Stomach (tissue), 9 donors: Measurements from ENCODE around the gene TNPO2. TPM values are rescaled to one million over a fixed set of nuclear protein-coding genes. Genes with fewer than 3 reads are reported as not detected.

ENCODE experiments used
- DNase-seq, 2 donors: peaks; one replicate each; pipeline versions ENCODE4 v3.0.0 to v3.0.0-alpha.2; 2013 to 2019
- H3K27ac ChIP-seq, 5 donors: fragments of 200-600 bp in 4 of 5; sonication (generic) in 4 of 5; one replicate each; pipeline ENCODE4 v1.5.1; 2013 to 2019; ENCODE audit warnings: mild to moderate bottlenecking in 1 of 5, moderate library complexity in 1 of 5
- H3K27me3 ChIP-seq, 3 donors: fragments of 200-600 bp; sonication (generic); one replicate each; pipeline ENCODE4 v1.5.1; 2017 to 2019; ENCODE audit warnings: mixed run types in 1 of 3
- H3K36me3 ChIP-seq, 4 donors: fragments of 200-600 bp; sonication (generic); 1 replicate in 3 of 4; 2 replicates in 1 of 4; pipeline ENCODE4 v1.5.1; 2016 to 2019
- H3K4me1 ChIP-seq, 4 donors: fragments of 200-600 bp; sonication (generic); one replicate each; pipeline ENCODE4 v1.5.1; 2016 to 2019
- H3K4me3 ChIP-seq, 4 donors: fragments of 200-600 bp; sonication (generic) in 3 of 4; one replicate each; pipeline ENCODE4 v1.5.1; 2016 to 2019; ENCODE audit warnings: mild to moderate bottlenecking in 1 of 4
- H3K9me3 ChIP-seq, 4 donors: fragments of 200-600 bp; sonication (generic); one replicate each; pipeline ENCODE4 v1.5.1; 2016 to 2019
- EP300 ChIP-seq: sonication (generic); formaldehyde crosslinking; IDR thresholded peaks from one replicate; pipeline ENCODE4 v1.6.1; 2017; ENCODE audit warnings: antibody characterized with exemption
- POLR2A ChIP-seq, 4 donors: fragments of 450-650 bp; IDR thresholded peaks; one replicate each; pipeline ENCODE4 v1.6.1; 2016; ENCODE audit warnings: antibody characterized with exemption in 4 of 4, control low read depth in 2 of 4, mild to moderate bottlenecking in 1 of 4, moderate library complexity in 1 of 4
- POLR2AphosphoS5 ChIP-seq, 3 donors: sonication (generic); formaldehyde crosslinking; IDR thresholded peaks; one replicate each; pipeline ENCODE4 v1.6.1; 2016; ENCODE audit warnings: antibody characterized with exemption in 3 of 3
- WGBS, 5 donors: extraction: QIAGEN DNeasy Blood & Tissue Kit in 3 of 5; methylation state at CpG; one replicate each; pipeline versions ENCODE4 v1.1.5 to v1.1.7; 2013 to 2018; 5-methylcytosine and 5-hydroxymethylcytosine counted together
- intact Hi-C: fragments of 100-400 bp; cut with DNase I; formaldehyde crosslinking; loops from one replicate; pipeline ENCODE4 v1.15.1; 2023; ENCODE audit warnings: low total_unique reads
- polyA plus RNA-seq, 3 donors: library from polyadenylated mRNA; stranded (reverse); fragments of 200-250 nt; gene quantifications; one replicate each; pipeline ENCODE4 v1.2.3, GENCODE V29; 2013
- total RNA-seq, 5 donors: library from RNA; depleted of rRNA; stranded (reverse); fragments of >200 nt; gene quantifications; one replicate each; pipeline versions ENCODE4 v1.1.0 to v1.2.3, GENCODE V29; 2014 to 2016
- TF ChIP-seq, protein P1 (sequence below), 7 experiments: fragments of 450-650 bp in 4 of 7; fragments of 200-600 bp in 3 of 7; sonication (generic) in 3 of 7; IDR thresholded peaks; one replicate each; pipeline ENCODE4 v1.5.1; 2016 to 2019; ENCODE audit warnings: antibody characterized with exemption in 7 of 7, control low read depth in 2 of 7, mild to moderate bottlenecking in 1 of 7
- donor health status: healthy with polysubstance abuse.
- donor health status: Bipolar disorder and iron deficiency.
- donor health status: healthy.

The TNPO2 gene
- total and polyA plus RNA-seq, 8 donors, result 13.7 to 143 (median 21.4) TPM

DNA sequence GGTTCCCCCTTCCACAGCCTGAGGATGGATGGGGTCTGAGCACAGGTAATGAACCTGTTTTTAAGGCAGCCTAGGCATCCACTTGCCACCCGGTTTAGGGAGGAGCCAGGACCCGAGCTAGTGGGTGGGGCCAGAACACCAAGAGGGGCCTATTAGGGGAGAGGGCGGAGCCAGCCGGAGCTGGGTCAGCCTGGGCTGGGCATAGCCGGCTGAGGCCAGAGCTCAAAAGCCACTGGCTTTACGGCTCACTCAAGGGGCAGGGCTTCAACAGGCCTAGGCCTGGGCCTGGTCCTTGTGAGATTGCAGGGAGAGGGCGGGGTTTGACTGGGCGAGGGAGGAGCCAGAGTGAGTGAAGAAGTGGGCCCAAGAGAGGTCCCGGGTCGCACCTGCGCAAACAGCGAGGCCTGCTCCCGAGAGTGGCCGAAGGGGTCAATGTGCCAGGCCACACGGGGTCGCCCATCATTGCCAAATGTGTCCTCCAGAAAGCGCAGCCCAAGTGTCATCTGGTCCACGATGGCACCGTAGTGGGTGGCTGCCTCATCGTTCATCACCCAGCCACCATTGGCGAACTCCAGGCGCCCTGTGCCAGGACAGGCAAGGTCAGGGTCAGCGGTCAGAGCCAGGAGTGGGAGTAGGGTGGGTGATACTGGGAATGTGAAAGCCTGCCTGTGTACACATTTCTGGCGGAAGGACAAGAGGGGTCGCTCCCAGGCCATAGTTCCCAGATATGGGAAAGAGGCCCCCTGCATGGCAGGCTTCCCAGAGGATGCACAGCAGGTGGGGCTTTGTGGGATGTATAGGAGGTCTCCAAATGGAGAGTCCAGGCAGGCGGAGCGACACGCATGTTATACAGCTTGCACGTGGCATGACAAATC, 59.1 kb downstream of the TNPO2 start:
- Histone ChIP-seq H3K4me3 (peak overlapping the region in 1 of 4 donors; percentile 74), H3K4me1 (peaks cover 23 to 46% (median 42%) of the 10 kb centered on the region in 4 donors)
- no peak for DNase-seq

DNA sequence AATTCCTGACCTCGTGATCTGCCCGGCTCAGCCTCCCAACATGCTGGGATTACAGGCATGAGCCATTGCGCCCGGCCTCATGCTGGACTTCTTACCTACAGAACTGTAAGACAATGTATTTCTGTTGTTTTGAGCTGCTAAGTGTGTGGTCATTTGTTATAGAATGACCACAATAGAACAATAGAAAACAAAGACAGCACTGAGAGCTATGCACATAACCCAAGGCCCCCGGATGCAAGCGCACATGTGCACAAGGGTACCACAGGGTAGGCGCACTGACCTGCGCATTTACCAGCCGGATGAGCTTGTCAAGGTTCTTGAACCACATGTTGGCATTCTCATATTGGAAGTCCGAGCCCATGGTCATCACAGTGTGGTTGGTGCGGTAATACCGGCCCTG, 62.8 kb downstream of the TNPO2 start:
- H3K27me3 ChIP-seq, result no peaks in the 10 kb centered on the region
- H3K4me3 ChIP-seq, result no peak overlapping the region
- TF ChIP-seq POLR2A (IDR thresholded peaks at IDR 0.05), result no peak
- no peak for TF ChIP-seq EP300
- TF ChIP-seq POLR2AphosphoS5 (IDR thresholded peaks at IDR 0.05), result no peak
- TF ChIP-seq, protein P1, sequence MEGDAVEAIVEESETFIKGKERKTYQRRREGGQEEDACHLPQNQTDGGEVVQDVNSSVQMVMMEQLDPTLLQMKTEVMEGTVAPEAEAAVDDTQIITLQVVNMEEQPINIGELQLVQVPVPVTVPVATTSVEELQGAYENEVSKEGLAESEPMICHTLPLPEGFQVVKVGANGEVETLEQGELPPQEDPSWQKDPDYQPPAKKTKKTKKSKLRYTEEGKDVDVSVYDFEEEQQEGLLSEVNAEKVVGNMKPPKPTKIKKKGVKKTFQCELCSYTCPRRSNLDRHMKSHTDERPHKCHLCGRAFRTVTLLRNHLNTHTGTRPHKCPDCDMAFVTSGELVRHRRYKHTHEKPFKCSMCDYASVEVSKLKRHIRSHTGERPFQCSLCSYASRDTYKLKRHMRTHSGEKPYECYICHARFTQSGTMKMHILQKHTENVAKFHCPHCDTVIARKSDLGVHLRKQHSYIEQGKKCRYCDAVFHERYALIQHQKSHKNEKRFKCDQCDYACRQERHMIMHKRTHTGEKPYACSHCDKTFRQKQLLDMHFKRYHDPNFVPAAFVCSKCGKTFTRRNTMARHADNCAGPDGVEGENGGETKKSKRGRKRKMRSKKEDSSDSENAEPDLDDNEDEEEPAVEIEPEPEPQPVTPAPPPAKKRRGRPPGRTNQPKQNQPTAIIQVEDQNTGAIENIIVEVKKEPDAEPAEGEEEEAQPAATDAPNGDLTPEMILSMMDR (IDR thresholded peaks at IDR 0.05), result no peak
- H3K4me1 ChIP-seq, result peaks cover 4 to 18% (median 16%) of the 10 kb centered on the region in 4 donors
- WGBS, 5 donors, result 93 to 98% (median 97%) methylated on average over 12 of the region's 12 CpGs
- peaks cover 47 to 93% (median 91%) of the 10 kb centered on the region in 4 donors for H3K36me3 ChIP-seq
- intact Hi-C loops, result no loop called here
- H3K27ac ChIP-seq, result no peak overlapping the region
- H3K9me3 ChIP-seq, result no peaks in the 10 kb centered on the region
- no peak for DNase-seq

More for the DNA sequence above, 59.1 kb downstream of the TNPO2 start:
- Histone ChIP-seq H3K27me3 (no peaks in the 10 kb centered on the region), H3K27ac (peak overlapping the region in 1 of 5 donors; percentile 83), H3K36me3 (peaks cover 34 to 64% (median 58%) of the 10 kb centered on the region in 4 donors), H3K9me3 (no peaks in the 10 kb centered on the region)
- 83 to 89% (median 84%) methylated on average over 25 to 29 of the region's 29 CpGs for WGBS, 5 donors
- TF ChIP-seq EP300 (no peak), POLR2A (IDR thresholded peaks at IDR 0.05) (no peak), POLR2AphosphoS5 (IDR thresholded peaks at IDR 0.05) (no peak)
- TF ChIP-seq, protein P1 (IDR thresholded peaks at IDR 0.05), result no peak
- intact Hi-C loops, result no loop called here

DNA sequence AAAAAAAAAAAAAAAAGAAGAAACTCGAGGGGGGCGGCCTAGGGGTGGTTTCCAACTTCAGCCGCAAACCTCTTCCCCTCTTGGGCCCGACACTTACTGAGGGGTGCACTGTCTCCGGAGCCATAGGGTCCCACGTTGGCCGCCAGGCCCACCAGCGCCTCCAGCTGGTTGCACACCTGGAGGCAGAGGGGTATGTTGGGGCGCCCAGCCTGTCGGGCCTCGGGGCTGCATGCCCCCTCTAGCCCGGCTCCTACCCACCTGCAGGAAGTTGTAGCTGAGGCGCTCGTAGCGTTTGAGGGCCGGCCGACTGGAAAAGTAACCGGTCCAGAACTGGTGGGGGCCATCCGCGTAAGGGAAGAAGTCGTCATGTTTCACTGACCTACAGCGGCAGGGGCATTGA, 65.8 kb downstream of the TNPO2 start:
- intact Hi-C loops, result no loop called here
- TF ChIP-seq EP300, result no peak
- TF ChIP-seq POLR2AphosphoS5 (IDR thresholded peaks at IDR 0.05), result no peak
- TF ChIP-seq, protein P1 (IDR thresholded peaks at IDR 0.05), result no peak
- no peak for TF ChIP-seq POLR2A (IDR thresholded peaks at IDR 0.05)
- H3K36me3 ChIP-seq, result peaks cover 46 to 96% (median 93%) of the 10 kb centered on the region in 4 donors

DNA sequence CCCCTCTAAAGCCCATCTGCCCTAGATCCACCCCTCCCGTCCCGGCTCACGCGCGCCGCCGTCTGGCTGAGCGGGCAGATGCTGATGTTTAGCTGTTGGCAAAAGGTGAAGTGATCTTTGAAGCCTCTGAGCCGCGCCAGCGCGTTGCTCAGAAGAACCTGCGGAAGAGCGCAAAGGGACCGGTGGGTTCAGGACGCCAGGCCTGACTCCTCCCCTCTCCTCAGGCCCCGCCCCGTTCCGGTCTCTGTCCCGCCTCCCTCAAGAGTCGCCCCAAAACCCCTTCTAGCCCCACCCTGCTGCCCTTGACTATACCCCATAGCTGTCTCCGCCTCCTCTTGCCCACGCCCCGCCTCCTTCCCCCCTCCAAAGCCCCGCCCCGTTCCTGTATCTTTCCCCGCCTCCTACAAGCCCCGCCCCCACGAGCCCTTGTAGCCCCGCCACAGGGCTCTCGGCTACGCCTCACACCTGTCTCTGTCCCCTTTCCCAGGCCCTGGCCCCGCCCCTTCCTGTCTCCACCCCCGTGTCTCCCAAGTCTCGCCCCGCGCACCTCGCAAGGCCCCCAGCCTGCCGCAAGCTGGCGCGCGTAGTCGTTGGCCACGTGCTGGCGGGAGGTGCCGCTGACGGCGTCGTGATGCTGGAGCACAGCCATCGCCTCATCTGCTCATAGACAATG, 66.7 kb downstream of the TNPO2 start:
- intact Hi-C loops, result no loop called here
- WGBS, 5 donors, result 70 to 76% (median 74%) methylated on average over 42 to 50 of the region's 50 CpGs
- no peak for DNase-seq

More for the DNA sequence above, 65.8 kb downstream of the TNPO2 start:
- DNase-seq, result no peak
- H3K27me3 ChIP-seq, result no peaks in the 10 kb centered on the region
- no peaks in the 10 kb centered on the region for H3K9me3 ChIP-seq
- 95 to 98% (median 96%) methylated on average over 19 to 22 of the region's 22 CpGs for WGBS, 5 donors
- H3K27ac ChIP-seq, result no peak overlapping the region
- H3K4me1 ChIP-seq, result no peaks in the 10 kb centered on the region
- no peak overlapping the region for H3K4me3 ChIP-seq

More for the DNA sequence above, 66.7 kb downstream of the TNPO2 start:
- Histone ChIP-seq H3K4me3 (no peak overlapping the region), H3K27me3 (no peaks in the 10 kb centered on the region), H3K9me3 (no peaks in the 10 kb centered on the region), H3K36me3 (peaks cover 39 to 92% (median 87%) of the 10 kb centered on the region in 4 donors), H3K27ac (no peak overlapping the region), H3K4me1 (no peaks in the 10 kb centered on the region)
- no peak for TF ChIP-seq EP300
- TF ChIP-seq POLR2AphosphoS5 (IDR thresholded peaks at IDR 0.05), result no peak
- TF ChIP-seq, protein P1 (IDR thresholded peaks at IDR 0.05), result no peak
- TF ChIP-seq POLR2A (IDR thresholded peaks at IDR 0.05), result no peak
